ENCODE results near the gene COL12A1. TPM values are rescaled to one million over a fixed set of nuclear protein-coding genes. Genes with fewer than 3 reads are reported as not detected.
A peak's percentile ranks its signal among the peaks of the same experiment; 100 is the strongest.

COL12A1 gene
- total and polyA plus RNA-seq, 10 of the 15 experiments (the other 5 are each of a cell fraction or from before 2014, with no cell fraction given) = under 0.01 to 0.69 (median 0.11) TPM; not detected in 6

GRCh38 chr6:75180864-75181263 lies 25.0 kb downstream of the COL12A1 start:
- FAIRE-seq (peak; percentile 13), ATAC-seq (no peak), DNase-seq (ENCODE audit: low read depth, low spot score) (no peak)
- intact Hi-C loops (cut with micrococcal nuclease; ENCODE audit: unreplicated experiment) = no loop called here
- Histone ChIP-seq H3K27ac (ENCODE audit: control insufficient read depth, insufficient read depth) (no peak overlapping the region), H2AFZ (ENCODE audit: control insufficient read depth, low read depth, low read length) (no peak overlapping the region), H3K79me2 (ENCODE audit: control insufficient read depth, insufficient read depth, low read length) (no peaks in the 10 kb centered on the region), H3K9me3 (replicated peaks; ENCODE audit: control insufficient read depth, insufficient read depth, low read length) (no peaks in the 10 kb centered on the region), H3K36me3 (ENCODE audit: control insufficient read depth in 2 of 2, insufficient read depth in 2 of 2, low read length in 1 of 2) (no peaks in the 10 kb centered on the region), H3K4me2 (ENCODE audit: control insufficient read depth, insufficient read depth) (no peak overlapping the region), H3K4me1 (ENCODE audit: control insufficient read depth, insufficient read depth, low read length) (no peaks in the 10 kb centered on the region), H4K20me1 (ENCODE audit: control insufficient read depth, insufficient read depth) (no peaks in the 10 kb centered on the region), H3K9ac (ENCODE audit: control insufficient read depth, insufficient read depth, low read length) (no peak overlapping the region), H3K4me3 (no peak overlapping the region), H3K27me3 (replicated peaks in 1 of 2; ENCODE audit: control insufficient read depth in 2 of 2, insufficient read depth in 2 of 2, low read length in 1 of 2) (no peaks in the 10 kb centered on the region)
- ChIA-PET CTCF (interaction anchor here (1.2 kb wide), 1 partner anchor 25 kb away, joined by 3 read pairs; the partner anchor contains the start of gene COL12A1), SMC1A (ENCODE audit: uncharacterized antibody, unreplicated experiment) (no interaction called here), RAD21 (ENCODE audit: unreplicated experiment) (no interaction called here), POLR2A (interaction anchor here (0.6 kb wide), 1 partner anchor 1356 kb away, joined by 3 read pairs; no protein-coding TSS in a partner anchor)
- TF ChIP-seq PAX5 (IDR thresholded peaks at IDR 0.05; ENCODE audit: borderline replicate concordance, low read depth, low read length) (no peak), ZNF592 (IDR thresholded peaks at IDR 0.05) (no peak), MYC (IDR thresholded peaks at IDR 0.05; ENCODE audit: insufficient read depth, insufficient read length, insufficient replicate concordance, low read length, severe bottlenecking) (no peak), RB1 (IDR thresholded peaks at IDR 0.05; ENCODE audit: borderline replicate concordance) (no peak), SRF (IDR thresholded peaks at IDR 0.05; ENCODE audit: low read depth in 2 of 2, low read length in 2 of 2) (no peak), ZNF687 (IDR thresholded peaks at IDR 0.05) (no peak)
- in situ Hi-C loops (cut with MboI) = no loop called here
- 28% methylated on average over 5 of the region's 5 CpGs for WGBS (ENCODE audit: insufficient coverage, insufficient replicate concordance, low lambda C conversion rate, missing lambda C conversion rate)
- no TSS peak for BruUV-seq (replicated peaks)
